SK-N-SH (cell line): ENCODE data around the gene SLC22A4. TPM values are rescaled to one million over a fixed set of nuclear protein-coding genes. Genes with fewer than 3 reads are reported as not detected.

ENCODE experiments used
- CTCF ChIA-PET: fragments of 300-600, 350-600 bp; formaldehyde crosslinking; extraction: SDS; loops from one replicate; lab custom pipeline; 2021; lab: Yijun Ruan, JAX
- POLR2A ChIA-PET: fragments of 350-600 bp; sonication (Branson Sonifier 250); formaldehyde crosslinking; extraction: SDS; loops from one replicate; lab custom pipeline; 2020; ENCODE audit warnings: antibody characterized with exemption, inconsistent platforms; lab: Yijun Ruan, JAX
- DNase-seq: peaks from one replicate; pipeline ENCODE4 v3.0.0; 2012
- H2AFZ ChIP-seq: fragments of 200-600 bp; sonication (generic); 2 replicates; pipeline ENCODE4 v1.8.1; 2016; ENCODE audit warnings: antibody characterized with exemption, mild to moderate bottlenecking, low read depth
- H3F3A ChIP-seq: fragments of 200-600 bp; sonication (generic); replicated peaks from 2 replicates; pipeline ENCODE3; 2016; ENCODE audit warnings: antibody characterized with exemption, mild to moderate bottlenecking; ENCODE audit not compliant: insufficient read depth
- H3K27ac ChIP-seq, 2 experiments: fragments of 200-500 bp in 1 of 2; fragments of 200-600 bp in 1 of 2; sonication (Bioruptor generic) in 1 of 2; sonication (generic), shearing (Covaris generic) in 1 of 2; 2 replicates each; pipeline versions ENCODE4 v1.5.1 to v1.6.1; 2014 to 2016; ENCODE audit warnings: low read depth in 2 of 2, inconsistent platforms in 1 of 2, low read length in 1 of 2, mild to moderate bottlenecking in 1 of 2, mixed read lengths in 1 of 2
- H3K27me3 ChIP-seq: fragments of 200-600 bp; sonication (generic), shearing (Covaris generic); 2 replicates; pipeline ENCODE4 v1.6.1; 2016; ENCODE audit warnings: mixed run types; ENCODE audit not compliant: insufficient read depth
- H3K36me3 ChIP-seq, 2 experiments: fragments of 200-500 bp in 1 of 2; fragments of 200-600 bp in 1 of 2; sonication (Bioruptor generic) in 1 of 2; sonication (generic) in 1 of 2; replicated peaks in 1 of 2; 2 replicates each; pipeline versions ENCODE3 to v1.5.1; 2014 to 2016; ENCODE audit warnings: low read length in 1 of 2, mild to moderate bottlenecking in 1 of 2; ENCODE audit not compliant: insufficient read depth in 2 of 2, control insufficient read depth in 1 of 2
- H3K4me1 ChIP-seq, 2 experiments: fragments of 200-500 bp in 1 of 2; fragments of 200-600 bp in 1 of 2; sonication (Bioruptor generic) in 1 of 2; sonication (generic), shearing (Covaris generic) in 1 of 2; 2 replicates each; pipeline versions ENCODE4 v1.5.1 to v1.6.1; 2014 to 2016; ENCODE audit warnings: low read depth in 1 of 2, low read length in 1 of 2, mixed run types in 1 of 2; ENCODE audit not compliant: insufficient read depth in 2 of 2, control insufficient read depth in 1 of 2
- H3K4me2 ChIP-seq: fragments of 200-600 bp; sonication (generic), shearing (Covaris generic); 2 replicates; pipeline ENCODE4 v1.6.1; 2017; ENCODE audit warnings: mixed run types
- H3K4me3 ChIP-seq, 2 experiments: fragments of 200-500 bp in 1 of 2; fragments of 200-600 bp in 1 of 2; sonication (Bioruptor generic) in 1 of 2; sonication (generic), shearing (Covaris generic) in 1 of 2; 2 replicates each; pipeline versions ENCODE4 v1.5.1 to v1.8.1; 2014 to 2016; ENCODE audit warnings: low read depth in 2 of 2, inconsistent platforms in 1 of 2, low read length in 1 of 2, mild to moderate bottlenecking in 1 of 2, mixed read lengths in 1 of 2, moderate library complexity in 1 of 2
- H3K79me2 ChIP-seq: fragments of 200-600 bp; sonication (generic); 2 replicates; pipeline ENCODE4 v1.8.1; 2017; ENCODE audit warnings: mild to moderate bottlenecking; ENCODE audit not compliant: insufficient read depth
- H3K9ac ChIP-seq: fragments of 200-600 bp; sonication (generic); 2 replicates; pipeline ENCODE4 v1.6.1; 2017; ENCODE audit warnings: mixed run types
- H3K9me2 ChIP-seq: fragments of 200-600 bp; sonication (generic); 2 replicates; pipeline ENCODE4 v1.6.1; 2017; ENCODE audit warnings: mixed run types
- H3K9me3 ChIP-seq: fragments of 200-600 bp; sonication (generic); 2 replicates; pipeline ENCODE4 v1.6.1; 2017; ENCODE audit warnings: mixed run types, mild to moderate bottlenecking, moderate library complexity
- H4K20me1 ChIP-seq: fragments of 200-600 bp; sonication (generic); 2 replicates; pipeline ENCODE4 v1.6.1; 2017; ENCODE audit warnings: mild to moderate bottlenecking, mixed run types; ENCODE audit not compliant: insufficient read depth
- CHD2 ChIP-seq: fragments of 150-350 bp; IDR thresholded peaks from 2 replicates; pipeline ENCODE4 v1.6.1; 2018; ENCODE audit warnings: low read length; ENCODE audit not compliant: partially characterized antibody
- FOSL2 ChIP-seq: IDR thresholded peaks from 2 replicates; pipeline ENCODE4 v1.4.0; 2012; ENCODE audit warnings: low read depth, mild to moderate bottlenecking, moderate library complexity, borderline replicate concordance
- FOXJ3 ChIP-seq: sonication (generic); formaldehyde crosslinking; IDR thresholded peaks from 2 replicates; pipeline ENCODE4 v1.5.1; 2020; ENCODE audit warnings: mild to moderate bottlenecking, missing genetic modification reagents
- NFIC ChIP-seq: IDR thresholded peaks from 2 replicates; pipeline ENCODE4 v1.4.0; 2012; ENCODE audit warnings: borderline replicate concordance
- POLR2AphosphoS5 ChIP-seq: IDR thresholded peaks from 2 replicates; pipeline ENCODE4 v1.6.1; 2012; ENCODE audit warnings: low read depth, low read length
- RCOR1 ChIP-seq: fragments of 150-350 bp; IDR thresholded peaks from 2 replicates; pipeline ENCODE4 v1.6.1; 2017; ENCODE audit warnings: antibody characterized with exemption, low read length
- TAF1 ChIP-seq: IDR thresholded peaks from 2 replicates; pipeline ENCODE4 v1.6.1; 2012; ENCODE audit warnings: low read depth, mild to moderate bottlenecking, low read length, moderate library complexity, borderline replicate concordance
- TEAD4 ChIP-seq: IDR thresholded peaks from 2 replicates; pipeline ENCODE4 v1.4.0; 2012; ENCODE audit warnings: mild to moderate bottlenecking, borderline replicate concordance; ENCODE audit not compliant: insufficient read depth
- YY1 ChIP-seq: IDR thresholded peaks from 2 replicates; pipeline ENCODE4 v1.4.0; 2012; ENCODE audit warnings: low read depth, mild to moderate bottlenecking
- WGBS: methylation state at CpG from one replicate; pipeline ENCODE4 v1.1.6; 2017; ENCODE audit warnings: low lambda C conversion rate; 5-methylcytosine and 5-hydroxymethylcytosine counted together
- polyA plus RNA-seq, 3 experiments: library from polyadenylated mRNA; depleted of rRNA; stranded (reverse); fragments of >200 nt; gene quantifications; 2 replicates each; pipeline ENCODE4 v1.2.3, GENCODE V29; 2012
- TF ChIP-seq, protein P1 (sequence below): IDR thresholded peaks from 2 replicates; pipeline ENCODE4 v1.4.0; 2012; ENCODE audit warnings: low read depth, borderline replicate concordance
- TF ChIP-seq, protein P2 (sequence below): fragments of 200-600 bp; sonication (generic); IDR thresholded peaks from 2 replicates; pipeline ENCODE4 v1.6.1; 2017; ENCODE audit warnings: antibody characterized with exemption, mild to moderate bottlenecking, moderate library complexity
- TF ChIP-seq, protein P3 (sequence below): fragments of 150-350 bp; IDR thresholded peaks from 2 replicates; pipeline ENCODE4 v1.6.1; 2016; ENCODE audit warnings: mild to moderate bottlenecking, low read depth, low read length
- TF ChIP-seq, protein P4 (sequence below): IDR thresholded peaks from 2 replicates; pipeline ENCODE4 v1.4.0; 2012; ENCODE audit warnings: low read depth
- TF ChIP-seq, protein P5 (sequence below): IDR thresholded peaks from 2 replicates; pipeline ENCODE4 v1.4.0; 2012; ENCODE audit warnings: low read depth, borderline replicate concordance

Gene SLC22A4
- polyA plus RNA-seq, 1 of the 3 experiments (the other 2 are of a cell fraction) = 3.3 TPM

DNA sequence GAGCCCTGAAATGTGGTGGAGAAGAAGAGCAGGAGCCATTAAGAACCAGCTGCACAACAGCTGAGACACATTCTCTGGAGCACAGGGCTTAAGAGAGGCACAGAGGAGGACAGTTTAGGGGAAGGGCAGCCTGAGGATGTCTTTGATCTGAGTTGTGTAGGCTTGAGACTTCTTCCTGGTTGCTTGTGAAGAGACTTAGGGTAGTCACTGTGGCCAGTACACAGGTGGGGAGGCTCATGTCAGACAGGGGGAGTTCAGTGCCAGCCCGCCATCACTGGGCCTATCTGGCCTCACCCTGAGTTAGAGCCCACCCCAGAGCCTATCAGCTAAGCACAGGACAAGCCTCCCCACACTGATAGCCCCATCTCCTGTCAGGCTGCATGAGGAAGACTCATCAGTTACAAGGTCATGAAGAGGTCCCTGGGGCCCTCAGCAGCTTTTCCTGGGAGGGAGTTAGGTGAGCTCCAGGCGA lies 19.8 kb downstream of the SLC22A4 start:
- CTCF ChIA-PET = interaction anchor here (0.8 kb wide), 1 partner anchor 76 kb away, joined by 4 read pairs; no protein-coding TSS in a partner anchor

More for the DNA sequence above, 19.8 kb downstream of the SLC22A4 start:
- Histone ChIP-seq H2AFZ (no peak overlapping the region), H3K9ac (no peak overlapping the region), H3K4me3 (no peak overlapping the region), H3K4me2 (no peak overlapping the region), H3K79me2 (no peaks in the 10 kb centered on the region), H3K36me3 (peaks cover 0 to 8% of the 10 kb centered on the region in 2 experiments), H4K20me1 (no peaks in the 10 kb centered on the region), H3K9me2 (no peaks in the 10 kb centered on the region), H3K9me3 (no peaks in the 10 kb centered on the region), H3K4me1 (peaks cover 5 to 8% of the 10 kb centered on the region in 2 experiments; a peak in 2 of 4 replicates), H3K27me3 (no peaks in the 10 kb centered on the region), H3K27ac (no peak overlapping the region), H3F3A (no peaks in the 10 kb centered on the region)
- WGBS = 89% methylated on average over 1 of the region's 2 CpGs
- POLR2A ChIA-PET = interaction anchor here (0.6 kb wide), 1 partner anchor 19 kb away, joined by 4 read pairs; no protein-coding TSS in a partner anchor
- TF ChIP-seq, protein P1, sequence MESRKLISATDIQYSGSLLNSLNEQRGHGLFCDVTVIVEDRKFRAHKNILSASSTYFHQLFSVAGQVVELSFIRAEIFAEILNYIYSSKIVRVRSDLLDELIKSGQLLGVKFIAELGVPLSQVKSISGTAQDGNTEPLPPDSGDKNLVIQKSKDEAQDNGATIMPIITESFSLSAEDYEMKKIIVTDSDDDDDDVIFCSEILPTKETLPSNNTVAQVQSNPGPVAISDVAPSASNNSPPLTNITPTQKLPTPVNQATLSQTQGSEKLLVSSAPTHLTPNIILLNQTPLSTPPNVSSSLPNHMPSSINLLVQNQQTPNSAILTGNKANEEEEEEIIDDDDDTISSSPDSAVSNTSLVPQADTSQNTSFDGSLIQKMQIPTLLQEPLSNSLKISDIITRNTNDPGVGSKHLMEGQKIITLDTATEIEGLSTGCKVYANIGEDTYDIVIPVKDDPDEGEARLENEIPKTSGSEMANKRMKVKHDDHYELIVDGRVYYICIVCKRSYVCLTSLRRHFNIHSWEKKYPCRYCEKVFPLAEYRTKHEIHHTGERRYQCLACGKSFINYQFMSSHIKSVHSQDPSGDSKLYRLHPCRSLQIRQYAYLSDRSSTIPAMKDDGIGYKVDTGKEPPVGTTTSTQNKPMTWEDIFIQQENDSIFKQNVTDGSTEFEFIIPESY = no peak
- no peak for TF ChIP-seq POLR2AphosphoS5
- TF ChIP-seq, protein P2, sequence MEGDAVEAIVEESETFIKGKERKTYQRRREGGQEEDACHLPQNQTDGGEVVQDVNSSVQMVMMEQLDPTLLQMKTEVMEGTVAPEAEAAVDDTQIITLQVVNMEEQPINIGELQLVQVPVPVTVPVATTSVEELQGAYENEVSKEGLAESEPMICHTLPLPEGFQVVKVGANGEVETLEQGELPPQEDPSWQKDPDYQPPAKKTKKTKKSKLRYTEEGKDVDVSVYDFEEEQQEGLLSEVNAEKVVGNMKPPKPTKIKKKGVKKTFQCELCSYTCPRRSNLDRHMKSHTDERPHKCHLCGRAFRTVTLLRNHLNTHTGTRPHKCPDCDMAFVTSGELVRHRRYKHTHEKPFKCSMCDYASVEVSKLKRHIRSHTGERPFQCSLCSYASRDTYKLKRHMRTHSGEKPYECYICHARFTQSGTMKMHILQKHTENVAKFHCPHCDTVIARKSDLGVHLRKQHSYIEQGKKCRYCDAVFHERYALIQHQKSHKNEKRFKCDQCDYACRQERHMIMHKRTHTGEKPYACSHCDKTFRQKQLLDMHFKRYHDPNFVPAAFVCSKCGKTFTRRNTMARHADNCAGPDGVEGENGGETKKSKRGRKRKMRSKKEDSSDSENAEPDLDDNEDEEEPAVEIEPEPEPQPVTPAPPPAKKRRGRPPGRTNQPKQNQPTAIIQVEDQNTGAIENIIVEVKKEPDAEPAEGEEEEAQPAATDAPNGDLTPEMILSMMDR = no peak
- no peak for TF ChIP-seq CHD2
- TF ChIP-seq TAF1 = no peak
- TF ChIP-seq, protein P3, sequence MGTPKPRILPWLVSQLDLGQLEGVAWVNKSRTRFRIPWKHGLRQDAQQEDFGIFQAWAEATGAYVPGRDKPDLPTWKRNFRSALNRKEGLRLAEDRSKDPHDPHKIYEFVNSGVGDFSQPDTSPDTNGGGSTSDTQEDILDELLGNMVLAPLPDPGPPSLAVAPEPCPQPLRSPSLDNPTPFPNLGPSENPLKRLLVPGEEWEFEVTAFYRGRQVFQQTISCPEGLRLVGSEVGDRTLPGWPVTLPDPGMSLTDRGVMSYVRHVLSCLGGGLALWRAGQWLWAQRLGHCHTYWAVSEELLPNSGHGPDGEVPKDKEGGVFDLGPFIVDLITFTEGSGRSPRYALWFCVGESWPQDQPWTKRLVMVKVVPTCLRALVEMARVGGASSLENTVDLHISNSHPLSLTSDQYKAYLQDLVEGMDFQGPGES = no peak
- no peak for TF ChIP-seq RCOR1
- TF ChIP-seq NFIC = no peak
- no peak for TF ChIP-seq YY1
- TF ChIP-seq FOXJ3 = no peak
- TF ChIP-seq TEAD4 = no peak
- TF ChIP-seq, protein P4, sequence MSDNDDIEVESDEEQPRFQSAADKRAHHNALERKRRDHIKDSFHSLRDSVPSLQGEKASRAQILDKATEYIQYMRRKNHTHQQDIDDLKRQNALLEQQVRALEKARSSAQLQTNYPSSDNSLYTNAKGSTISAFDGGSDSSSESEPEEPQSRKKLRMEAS = no peak
- TF ChIP-seq, protein P5, sequence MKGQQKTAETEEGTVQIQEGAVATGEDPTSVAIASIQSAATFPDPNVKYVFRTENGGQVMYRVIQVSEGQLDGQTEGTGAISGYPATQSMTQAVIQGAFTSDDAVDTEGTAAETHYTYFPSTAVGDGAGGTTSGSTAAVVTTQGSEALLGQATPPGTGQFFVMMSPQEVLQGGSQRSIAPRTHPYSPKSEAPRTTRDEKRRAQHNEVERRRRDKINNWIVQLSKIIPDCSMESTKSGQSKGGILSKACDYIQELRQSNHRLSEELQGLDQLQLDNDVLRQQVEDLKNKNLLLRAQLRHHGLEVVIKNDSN = no peak
- TF ChIP-seq FOSL2 = no peak
- no peak for DNase-seq
